Lower leg skin (tissue), 3 donors: ENCODE data around the gene STING1.

Experiments
- POLR2A ChIP-seq, 2 donors: fragments of 450-650 bp; IDR thresholded peaks; one replicate each; pipeline ENCODE4 v1.6.1; 2016 to 2017; ENCODE audit warnings: antibody characterized with exemption in 2 of 2, mild to moderate bottlenecking in 1 of 2, moderate library complexity in 1 of 2
- TF ChIP-seq, protein P1 (sequence below), 3 donors: fragments of 450-650 bp; IDR thresholded peaks; one replicate each; pipeline ENCODE4 v1.5.1; 2016; ENCODE audit warnings: antibody characterized with exemption in 3 of 3, mild to moderate bottlenecking in 3 of 3, moderate library complexity in 2 of 3

DNA sequence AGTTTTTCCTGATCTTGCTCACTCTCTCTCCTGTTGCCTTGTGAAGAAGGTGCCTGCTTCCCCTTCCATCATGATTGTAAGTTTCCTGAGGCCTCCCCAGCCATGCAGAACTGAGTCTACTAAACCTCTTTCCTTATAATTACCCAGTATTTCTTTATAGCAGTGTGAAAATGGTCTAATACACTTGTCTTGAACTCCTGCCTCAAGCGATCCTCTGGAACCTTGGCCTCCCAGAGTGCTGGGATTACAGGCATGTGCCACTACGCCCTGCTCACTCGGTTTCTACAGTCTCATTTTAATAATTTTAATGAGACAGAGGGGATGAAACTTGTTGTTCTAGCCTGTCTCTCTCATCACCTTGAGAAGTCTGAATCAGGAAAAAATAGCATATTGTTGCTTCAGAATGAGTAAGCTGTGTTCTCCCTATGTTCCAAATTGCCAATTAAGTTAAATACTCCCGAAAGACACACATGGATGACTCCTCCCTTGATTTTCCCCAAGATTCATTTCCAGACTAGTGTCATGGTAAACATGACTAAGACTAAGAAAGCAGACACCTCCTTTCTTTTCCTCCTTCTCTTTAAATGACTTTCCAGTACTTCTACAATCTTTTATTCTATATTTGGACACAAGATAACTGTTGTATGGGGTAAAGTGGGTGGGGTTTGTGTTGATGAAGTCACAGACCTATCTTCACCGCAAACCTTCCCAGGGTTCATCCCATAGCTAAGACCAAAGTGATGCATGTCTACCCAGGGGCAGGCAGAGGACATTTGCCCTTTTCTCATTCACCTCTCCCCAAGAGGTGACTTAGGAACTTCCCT lies 35.4 kb downstream of the STING1 start:
- TF ChIP-seq, protein P1, sequence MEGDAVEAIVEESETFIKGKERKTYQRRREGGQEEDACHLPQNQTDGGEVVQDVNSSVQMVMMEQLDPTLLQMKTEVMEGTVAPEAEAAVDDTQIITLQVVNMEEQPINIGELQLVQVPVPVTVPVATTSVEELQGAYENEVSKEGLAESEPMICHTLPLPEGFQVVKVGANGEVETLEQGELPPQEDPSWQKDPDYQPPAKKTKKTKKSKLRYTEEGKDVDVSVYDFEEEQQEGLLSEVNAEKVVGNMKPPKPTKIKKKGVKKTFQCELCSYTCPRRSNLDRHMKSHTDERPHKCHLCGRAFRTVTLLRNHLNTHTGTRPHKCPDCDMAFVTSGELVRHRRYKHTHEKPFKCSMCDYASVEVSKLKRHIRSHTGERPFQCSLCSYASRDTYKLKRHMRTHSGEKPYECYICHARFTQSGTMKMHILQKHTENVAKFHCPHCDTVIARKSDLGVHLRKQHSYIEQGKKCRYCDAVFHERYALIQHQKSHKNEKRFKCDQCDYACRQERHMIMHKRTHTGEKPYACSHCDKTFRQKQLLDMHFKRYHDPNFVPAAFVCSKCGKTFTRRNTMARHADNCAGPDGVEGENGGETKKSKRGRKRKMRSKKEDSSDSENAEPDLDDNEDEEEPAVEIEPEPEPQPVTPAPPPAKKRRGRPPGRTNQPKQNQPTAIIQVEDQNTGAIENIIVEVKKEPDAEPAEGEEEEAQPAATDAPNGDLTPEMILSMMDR (IDR thresholded peaks at IDR 0.05): no peak
- no peak for TF ChIP-seq POLR2A (IDR thresholded peaks at IDR 0.05)
